Testis (tissue), 2 donors: ENCODE measurements around the gene ZNF584.
"Not testable (repeated sequence)": the region's sequence is repeated elsewhere in the genome, so short reads cannot be mapped to it uniquely, and the experiment has no call there.

ENCODE experiments used
- CTCF ChIP-seq, 3 experiments: fragments of 450-650 bp in 2 of 3; fragments of 200-600 bp in 1 of 3; sonication (generic) in 1 of 3; IDR thresholded peaks; one replicate each; pipeline ENCODE4 v1.5.1; 2016 to 2019; ENCODE audit warnings: antibody characterized with exemption in 3 of 3, mild to moderate bottlenecking in 2 of 3, moderate library complexity in 1 of 3
- POLR2A ChIP-seq: fragments of 450-650 bp; IDR thresholded peaks from one replicate; pipeline ENCODE4 v1.6.1; 2017; ENCODE audit warnings: antibody characterized with exemption, mild to moderate bottlenecking, moderate library complexity

GRCh38 chr19:58403920-58404478 lies 4.5 kb upstream of the ZNF584 start:
- TF ChIP-seq CTCF (IDR thresholded peaks at IDR 0.05); POLR2A: not testable (repeated sequence)
